Immature natural killer cell (primary cell): Measurements from ENCODE around the gene SULT1C3. TPM values are rescaled to one million over a fixed set of nuclear protein-coding genes. Genes with fewer than 3 reads are reported as not detected.

Experiments
- DNase-seq, 3 donors: peaks; one replicate each; pipeline ENCODE4 v3.0.0; 2022; ENCODE audit warnings: mixed read lengths in 1 of 3
- H3K27ac Mint-ChIP-seq, 6 donors: one replicate each; pipeline ENCODE4 v1.8.0; 2020; ENCODE audit warnings: mixed read lengths in 6 of 6, mild to moderate bottlenecking in 5 of 6, inconsistent platforms in 4 of 6, moderate library complexity in 3 of 6
- H3K27me3 Mint-ChIP-seq, 3 donors: one replicate each; pipeline ENCODE4 v1.8.0; 2020 to 2021; ENCODE audit warnings: low read depth in 3 of 3, mild to moderate bottlenecking in 3 of 3, mixed read lengths in 3 of 3, moderate library complexity in 3 of 3, inconsistent platforms in 1 of 3
- H3K36me3 Mint-ChIP-seq, 3 donors: one replicate each; pipeline ENCODE4 v1.8.0; 2020; ENCODE audit warnings: mixed read lengths in 3 of 3, inconsistent platforms in 2 of 3, mild to moderate bottlenecking in 2 of 3
- H3K4me1 Mint-ChIP-seq, 2 donors: one replicate each; pipeline ENCODE4 v1.8.0; 2020; ENCODE audit warnings: inconsistent platforms in 2 of 2, mild to moderate bottlenecking in 2 of 2, mixed read lengths in 2 of 2, moderate library complexity in 1 of 2
- H3K4me3 Mint-ChIP-seq, 5 donors: one replicate each; pipeline ENCODE4 v1.8.0; 2020; ENCODE audit warnings: mild to moderate bottlenecking in 5 of 5, mixed read lengths in 5 of 5, inconsistent platforms in 3 of 5, moderate library complexity in 3 of 5
- H3K9me3 Mint-ChIP-seq, 6 donors: one replicate each; pipeline ENCODE4 v1.8.0; 2020; ENCODE audit warnings: mild to moderate bottlenecking in 6 of 6, mixed read lengths in 6 of 6, inconsistent platforms in 4 of 6, moderate library complexity in 3 of 6
- polyA plus RNA-seq, 3 donors: library from polyadenylated mRNA; unstranded; fragments of 300-500 nt; fragmentation: Illumina TruSeq; gene quantifications; one replicate each; pipeline ENCODE4 v1.2.3, GENCODE V29; 2021

The SULT1C3 gene
- polyA plus RNA-seq, result not detected

GRCh38 chr2:108239786-108240185 lies at the start of gene SULT1C3:
Gene SULT1C3 (plus strand): TSS chr2:108239968. CDS start chr2:108247195, 7,227 bp downstream.
- Mint-ChIP-seq H3K27me3 (peaks cover 0 to 3% (median 0%) of the 10 kb centered on the region in 3 donors), H3K27ac (peak within 1 kb of the TSS in 1 of 6 donors; percentile 40), H3K4me1 (no peaks in the 10 kb centered on the region), H3K4me3 (no peak within 1 kb of the TSS), H3K9me3 (peaks cover 2 to 17% (median 6%) of the 10 kb centered on the region in 6 donors), H3K36me3 (no peaks in the 10 kb centered on the region)
- no peak for DNase-seq

DNA sequence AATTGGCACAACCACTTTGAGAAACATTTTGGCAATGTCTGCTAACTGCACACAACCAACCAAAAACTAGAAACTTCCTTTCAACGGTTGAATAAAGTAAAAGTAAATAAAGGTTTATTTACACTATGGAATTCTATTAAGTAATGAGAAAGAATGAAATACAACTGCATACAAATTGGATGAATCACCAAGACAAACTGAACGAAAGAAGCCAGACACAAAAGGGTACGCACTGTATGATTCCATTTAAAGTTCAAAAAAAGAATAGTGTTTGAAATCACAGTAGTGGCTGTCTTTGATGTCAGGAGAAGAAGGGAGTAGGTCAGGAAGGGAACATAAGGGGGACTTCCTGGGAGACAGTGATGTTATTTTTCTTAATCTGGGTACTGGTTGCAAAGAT lies 46.5 kb upstream of the SULT1C3 start:
- no peak for DNase-seq
- H3K4me3 Mint-ChIP-seq, result no peak overlapping the region
- H3K36me3 Mint-ChIP-seq, result no peaks in the 10 kb centered on the region
- H3K27me3 Mint-ChIP-seq, result no peaks in the 10 kb centered on the region
- H3K27ac Mint-ChIP-seq, result no peak overlapping the region
- no peaks in the 10 kb centered on the region for H3K4me1 Mint-ChIP-seq
- peaks cover 0 to 4% (median 1%) of the 10 kb centered on the region in 6 donors for H3K9me3 Mint-ChIP-seq

- Mint-ChIP-seq H3K9me3 (peaks cover 0 to 4% (median 1%) of the 10 kb centered on the region in 6 donors), H3K4me1 (no peaks in the 10 kb centered on the region), H3K36me3 (no peaks in the 10 kb centered on the region), H3K27ac (no peak overlapping the region), H3K27me3 (no peaks in the 10 kb centered on the region), H3K4me3 (no peak overlapping the region)
- no peak for DNase-seq
Observed at GRCh38 chr2:108194409-108195132, 45.2 kb upstream of the SULT1C3 start.

DNA sequence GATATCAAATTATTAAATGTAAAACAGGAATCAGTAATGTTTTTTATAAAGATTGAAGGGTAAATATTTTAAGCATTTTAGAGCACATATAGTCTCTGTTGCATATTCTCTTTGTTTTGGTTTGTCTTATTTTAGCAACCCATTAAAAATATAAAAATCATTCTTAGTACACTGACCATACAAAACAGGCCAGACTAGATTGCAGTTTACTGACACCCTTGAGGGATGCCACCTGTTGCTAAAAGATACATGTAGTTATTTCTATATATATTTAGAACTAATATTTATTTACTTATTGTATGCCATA lies 44.7 kb upstream of the SULT1C3 start:
- DNase-seq, result no peak
- Mint-ChIP-seq H3K27ac (no peak overlapping the region), H3K36me3 (no peaks in the 10 kb centered on the region), H3K4me3 (no peak overlapping the region), H3K9me3 (peaks cover 0 to 5% (median 1%) of the 10 kb centered on the region in 6 donors), H3K4me1 (no peaks in the 10 kb centered on the region), H3K27me3 (no peaks in the 10 kb centered on the region)

DNA sequence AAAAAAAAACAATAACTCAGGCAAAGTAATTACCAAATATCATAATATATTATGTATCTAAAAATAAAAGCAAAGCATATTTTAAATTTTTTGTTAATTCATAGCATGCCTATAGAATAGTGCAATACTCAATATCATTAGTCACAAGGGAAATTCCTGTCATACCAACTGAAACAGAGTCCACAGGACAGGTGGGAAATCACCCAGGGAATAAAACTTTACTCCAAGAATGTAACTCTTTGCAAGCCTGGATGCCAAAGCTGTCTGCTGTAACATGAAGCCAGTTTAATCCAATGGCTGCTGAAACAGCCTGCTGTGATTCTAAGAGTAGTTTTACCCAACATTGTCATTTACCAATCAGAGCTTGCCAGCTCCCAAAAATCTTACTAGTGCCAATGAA lies 40.0 kb upstream of the SULT1C3 start:
- peaks cover 0 to 3% (median 0%) of the 10 kb centered on the region in 3 donors for H3K27me3 Mint-ChIP-seq
- no peak for DNase-seq
- H3K36me3 Mint-ChIP-seq, result no peaks in the 10 kb centered on the region
- peaks cover 5 to 23% (median 6%) of the 10 kb centered on the region in 6 donors for H3K9me3 Mint-ChIP-seq
- no peak overlapping the region for H3K27ac Mint-ChIP-seq
- no peaks in the 10 kb centered on the region for H3K4me1 Mint-ChIP-seq
- no peak overlapping the region for H3K4me3 Mint-ChIP-seq

GRCh38 chr2:108200569-108200968 lies 39.2 kb upstream of the SULT1C3 start:
- Mint-ChIP-seq H3K27me3 (peaks cover 0 to 3% (median 0%) of the 10 kb centered on the region in 3 donors), H3K27ac (no peak overlapping the region), H3K9me3 (peaks cover 5 to 23% (median 6%) of the 10 kb centered on the region in 6 donors), H3K36me3 (no peaks in the 10 kb centered on the region), H3K4me1 (no peaks in the 10 kb centered on the region), H3K4me3 (no peak overlapping the region)
- DNase-seq, result no peak

DNA sequence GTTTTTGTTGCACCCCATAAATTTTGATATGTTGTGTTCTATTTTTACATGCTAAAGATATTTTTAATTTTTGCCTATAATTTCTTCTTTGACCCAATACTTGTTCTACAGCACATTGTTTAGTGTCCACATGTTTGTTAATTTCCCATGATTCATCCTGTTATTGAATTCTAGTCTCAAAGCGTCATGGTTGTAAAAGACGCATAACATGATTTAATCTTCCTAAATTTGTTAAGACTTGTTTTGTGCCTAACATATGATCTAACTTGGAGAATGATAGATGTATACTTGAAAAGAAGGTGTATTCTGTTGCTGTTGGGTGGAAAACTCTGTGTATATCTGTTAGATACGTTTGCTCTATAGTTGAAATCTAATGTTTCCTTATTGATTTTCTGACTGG lies 27.1 kb upstream of the SULT1C3 start:
- Mint-ChIP-seq H3K4me3 (no peak overlapping the region), H3K27ac (no peak overlapping the region), H3K4me1 (no peaks in the 10 kb centered on the region), H3K27me3 (peaks cover 0 to 3% (median 0%) of the 10 kb centered on the region in 3 donors), H3K36me3 (peaks cover 0 to 3% (median 0%) of the 10 kb centered on the region in 3 donors), H3K9me3 (peaks cover 2 to 12% (median 7%) of the 10 kb centered on the region in 6 donors)
- no peak for DNase-seq

GRCh38 chr2:108215794-108216211 lies 24.0 kb upstream of the SULT1C3 start:
- H3K27ac Mint-ChIP-seq, result no peak overlapping the region
- H3K36me3 Mint-ChIP-seq, result no peaks in the 10 kb centered on the region
- H3K4me3 Mint-ChIP-seq, result no peak overlapping the region
- no peaks in the 10 kb centered on the region for H3K4me1 Mint-ChIP-seq
- H3K27me3 Mint-ChIP-seq, result peaks cover 0 to 2% (median 0%) of the 10 kb centered on the region in 3 donors
- peaks cover 0 to 4% (median 0%) of the 10 kb centered on the region in 6 donors for H3K9me3 Mint-ChIP-seq
- DNase-seq, result no peak

GRCh38 chr2:108217211-108217610 lies 22.6 kb upstream of the SULT1C3 start:
- Mint-ChIP-seq H3K27ac (no peak overlapping the region), H3K27me3 (peaks cover 0 to 2% (median 0%) of the 10 kb centered on the region in 3 donors), H3K4me3 (no peak overlapping the region), H3K36me3 (no peaks in the 10 kb centered on the region), H3K4me1 (no peaks in the 10 kb centered on the region), H3K9me3 (peaks cover 0 to 4% (median 0%) of the 10 kb centered on the region in 6 donors)
- DNase-seq, result no peak

GRCh38 chr2:108219688-108220087 lies 20.1 kb upstream of the SULT1C3 start:
- Mint-ChIP-seq H3K4me3 (no peak overlapping the region), H3K36me3 (no peaks in the 10 kb centered on the region), H3K9me3 (peaks cover 0 to 17% (median 9%) of the 10 kb centered on the region in 6 donors), H3K27me3 (peaks cover 0 to 4% (median 0%) of the 10 kb centered on the region in 3 donors), H3K27ac (no peak overlapping the region), H3K4me1 (no peaks in the 10 kb centered on the region)
- no peak for DNase-seq

- peaks cover 0 to 17% (median 9%) of the 10 kb centered on the region in 6 donors for H3K9me3 Mint-ChIP-seq
- no peak overlapping the region for H3K4me3 Mint-ChIP-seq
- H3K4me1 Mint-ChIP-seq, result no peaks in the 10 kb centered on the region
- no peaks in the 10 kb centered on the region for H3K36me3 Mint-ChIP-seq
- peaks cover 0 to 4% (median 0%) of the 10 kb centered on the region in 3 donors for H3K27me3 Mint-ChIP-seq
- H3K27ac Mint-ChIP-seq, result no peak overlapping the region
- DNase-seq, result no peak
Observed at GRCh38 chr2:108220191-108220590, 19.6 kb upstream of the SULT1C3 start.

DNA sequence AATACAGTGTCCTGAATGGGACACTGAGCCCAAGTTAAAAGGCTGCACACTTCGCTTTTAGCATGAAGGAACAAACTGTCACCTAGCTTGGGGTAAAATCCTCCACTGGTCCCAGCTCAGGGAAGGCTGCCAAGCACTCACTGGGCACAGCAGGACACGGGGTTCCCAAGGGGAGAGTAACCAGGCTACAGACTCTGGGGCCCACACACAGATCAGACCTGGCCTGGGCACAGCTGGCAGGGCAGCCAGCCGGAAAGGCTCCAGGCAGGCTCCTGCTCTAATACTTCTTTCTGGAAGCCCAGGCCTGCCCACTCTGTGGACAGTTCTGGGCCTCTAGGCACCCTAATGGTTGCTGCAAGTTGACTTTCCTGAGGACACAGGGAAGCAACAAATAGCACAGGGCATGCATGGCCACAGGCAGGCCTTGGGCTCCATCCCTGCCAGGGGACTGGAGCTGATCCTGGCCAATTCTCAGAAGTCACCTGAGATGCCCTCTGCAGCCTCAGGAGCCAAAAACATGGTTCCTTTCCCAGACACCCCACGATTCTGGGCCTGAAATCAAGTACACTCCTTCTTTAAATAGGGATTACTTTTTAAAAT lies 18.7 kb upstream of the SULT1C3 start:
- H3K36me3 Mint-ChIP-seq, result no peaks in the 10 kb centered on the region
- peaks cover 0 to 17% (median 9%) of the 10 kb centered on the region in 6 donors for H3K9me3 Mint-ChIP-seq
- no peaks in the 10 kb centered on the region for H3K4me1 Mint-ChIP-seq
- no peak overlapping the region for H3K4me3 Mint-ChIP-seq
- no peak for DNase-seq
- peaks cover 0 to 4% (median 0%) of the 10 kb centered on the region in 3 donors for H3K27me3 Mint-ChIP-seq
- no peak overlapping the region for H3K27ac Mint-ChIP-seq

DNA sequence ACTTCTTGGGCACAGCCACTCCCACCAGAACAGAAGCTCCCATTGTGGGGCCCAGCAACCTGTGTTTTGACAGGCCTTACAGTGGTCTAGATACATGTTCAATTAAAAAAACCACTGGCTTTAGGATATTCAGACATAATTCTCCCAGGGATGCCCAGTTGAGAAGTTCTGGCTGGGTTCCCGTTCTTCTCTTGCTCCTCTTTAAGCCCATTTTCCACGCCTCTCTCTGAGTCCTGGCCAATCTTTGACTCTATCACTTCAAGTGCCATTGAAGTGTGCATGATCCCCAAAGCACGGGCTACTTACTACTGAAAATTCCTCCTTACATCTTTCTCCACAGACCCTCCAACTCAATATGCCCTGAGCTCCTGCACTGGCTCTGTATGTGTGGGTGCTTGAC lies 17.5 kb upstream of the SULT1C3 start:
- no peaks in the 10 kb centered on the region for H3K4me1 Mint-ChIP-seq
- H3K4me3 Mint-ChIP-seq, result no peak overlapping the region
- no peaks in the 10 kb centered on the region for H3K36me3 Mint-ChIP-seq
- H3K27me3 Mint-ChIP-seq, result peaks cover 0 to 4% (median 0%) of the 10 kb centered on the region in 3 donors
- no peak for DNase-seq
- H3K9me3 Mint-ChIP-seq, result peaks cover 0 to 17% (median 9%) of the 10 kb centered on the region in 6 donors
- H3K27ac Mint-ChIP-seq, result no peak overlapping the region

- Mint-ChIP-seq H3K27ac (no peak overlapping the region), H3K4me1 (no peaks in the 10 kb centered on the region), H3K27me3 (peaks cover 0 to 6% (median 5%) of the 10 kb centered on the region in 3 donors), H3K4me3 (no peak overlapping the region), H3K9me3 (peaks cover 2 to 17% (median 9%) of the 10 kb centered on the region in 6 donors), H3K36me3 (no peaks in the 10 kb centered on the region)
- DNase-seq, result no peak
Observed at GRCh38 chr2:108223573-108223972, 16.2 kb upstream of the SULT1C3 start.
